C1 segment of cervical spinal cord (tissue), 14 donors: ENCODE data around the gene KRT81.
"Not testable (repeated sequence)": the region's sequence is repeated elsewhere in the genome, so short reads cannot be mapped to it uniquely, and the experiment has no call there.

Source experiments
- DNase-seq, 14 donors: peaks; one replicate each; lab custom pipeline; 2025; lab: John Stamatoyannopoulos, UW

KRT81 gene

DNA sequence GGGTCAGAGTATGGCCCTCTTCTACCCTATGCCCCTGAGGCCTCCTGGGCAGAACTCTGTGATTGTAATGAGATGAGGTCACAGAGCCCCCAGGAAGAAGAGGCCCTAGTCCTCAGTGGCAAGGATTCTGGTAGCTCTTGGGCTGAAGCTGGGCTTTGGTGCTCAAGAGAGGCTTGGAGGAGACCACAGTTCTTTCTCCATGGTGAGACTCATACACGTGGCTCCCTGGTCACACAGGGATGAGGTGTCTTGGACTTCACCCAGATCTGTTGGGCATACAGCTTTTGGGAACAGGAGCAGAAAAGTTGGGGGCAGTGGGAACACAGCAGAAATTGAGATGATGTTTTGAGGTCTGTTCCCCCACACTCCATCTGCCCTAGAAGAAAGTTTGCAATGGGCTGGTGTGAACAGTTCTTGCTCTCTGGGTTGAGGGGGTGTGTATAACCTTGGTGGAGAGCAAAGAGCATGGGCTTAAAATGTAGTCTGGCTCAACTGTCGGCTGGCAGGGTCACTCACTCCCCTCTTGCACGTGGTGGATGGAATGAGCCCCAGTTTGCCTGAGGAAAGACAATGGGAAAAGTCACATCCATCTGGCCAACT, 16.7 kb downstream of the KRT81 start, which contains the start of gene KRT86:
Gene KRT86, plus strand, starts transcription at position 125 of the 600 bp plus-strand sequence. CDS start 27,272 bp downstream, outside the sequence.
- no peak for DNase-seq

GRCh38 chr12:52271158-52271557, 20.2 kb downstream of the KRT81 start:
- no peak for DNase-seq

GRCh38 chr12:52270541-52271070, 20.7 kb downstream of the KRT81 start:
- no peak for DNase-seq

DNA sequence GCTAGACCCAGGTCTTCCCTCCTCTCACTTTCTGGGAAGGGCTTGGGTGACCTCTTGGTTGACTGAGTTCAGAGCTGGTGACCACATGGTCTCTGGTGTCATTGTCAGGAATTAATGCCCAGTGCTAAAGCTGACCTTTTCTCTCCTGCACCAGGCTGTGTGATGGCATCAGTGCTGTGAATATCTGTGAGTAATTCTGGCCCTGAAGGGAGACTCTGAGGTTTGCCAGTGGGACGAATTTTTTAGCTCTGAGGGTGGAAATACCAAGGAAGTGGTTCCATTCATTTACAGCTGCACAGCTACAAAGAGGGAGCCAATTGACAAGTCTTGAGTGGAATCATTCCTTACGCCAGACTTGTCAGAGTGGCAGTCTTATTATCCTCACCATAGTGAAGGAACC, 23.1 kb downstream of the KRT81 start:
- DNase-seq = peak in 2 of 14 donors; percentile 41 to 43

GRCh38 chr12:52267699-52268098, 23.6 kb downstream of the KRT81 start:
- peak in 2 of 14 donors; percentile 15 to 43 for DNase-seq

DNA sequence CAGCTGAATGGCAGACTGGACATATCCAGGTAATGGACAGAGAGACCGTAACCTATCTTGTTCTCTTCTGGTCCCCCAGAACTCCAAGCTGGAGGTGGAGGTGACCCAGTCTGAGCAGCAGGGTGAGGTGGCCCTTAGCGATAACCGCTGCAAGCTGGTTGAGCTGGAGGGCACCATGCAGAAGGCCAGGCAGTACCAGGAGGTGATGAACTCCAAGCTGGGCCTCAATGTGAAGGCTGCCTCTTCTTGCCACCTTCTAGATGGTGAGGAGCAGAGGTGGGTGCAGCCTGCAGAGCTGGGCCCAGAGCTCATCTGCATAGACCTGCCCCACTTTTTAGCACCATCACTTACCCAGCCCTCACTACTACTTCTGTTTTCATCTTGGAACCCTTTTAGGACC, 24.1 kb downstream of the KRT81 start:
- DNase-seq = no peak

DNA sequence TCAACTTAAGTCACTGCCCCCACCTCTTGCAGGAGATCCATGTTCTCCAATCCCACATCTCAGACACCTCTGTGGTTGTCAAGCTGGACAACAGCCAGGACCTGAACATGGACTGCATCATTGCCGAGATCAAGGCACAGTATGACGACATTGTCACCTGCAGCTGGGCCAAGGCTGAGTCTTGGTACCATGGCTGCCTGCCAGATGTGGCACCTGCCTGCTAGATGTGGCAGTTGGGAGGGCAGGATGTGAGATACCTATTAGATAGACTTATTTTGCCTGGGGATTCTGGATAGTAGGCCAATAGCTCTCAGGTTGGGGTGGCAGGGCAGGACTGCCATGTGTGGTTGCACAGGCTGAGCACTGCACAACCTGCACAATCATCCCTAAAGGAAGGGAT, 24.8 kb downstream of the KRT81 start:
- DNase-seq = no peak

GRCh38 chr12:52264435-52264825, 26.9 kb downstream of the KRT81 start:
- DNase-seq = peak in 1 of 14 donors; percentile 12

GRCh38 chr12:52263761-52264434, 27.4 kb downstream of the KRT81 start:
- DNase-seq = no peak

DNA sequence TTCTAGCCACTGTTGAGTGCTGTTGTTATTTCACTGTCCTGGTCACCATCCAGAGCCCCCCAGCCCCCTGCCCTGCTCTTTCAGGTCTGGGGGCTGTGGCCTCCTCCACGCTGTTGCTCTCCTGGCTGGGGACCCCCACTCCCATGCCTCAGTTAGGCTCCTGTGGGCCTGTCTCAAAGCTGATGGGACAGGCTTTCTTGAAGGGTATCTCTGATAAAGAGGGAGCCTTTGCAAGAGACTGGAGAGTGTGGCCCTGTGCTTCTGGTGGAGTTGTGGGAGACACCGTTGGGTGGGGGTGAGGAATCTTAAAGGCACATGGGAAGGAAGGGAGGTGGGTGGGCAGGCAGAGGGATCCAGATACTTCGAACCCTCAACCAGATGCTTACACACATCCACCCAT, 29.0 kb downstream of the KRT81 start:
- DNase-seq = no peak

- no peak for DNase-seq
These were observed 30.2 kb downstream of the KRT81 start for GRCh38 chr12:52261208-52261484.

- DNase-seq = peak in 2 of 14 donors; percentile 17 to 34
These were observed 30.8 kb downstream of the KRT81 start for GRCh38 chr12:52260361-52261207.

- peak in 1 of 14 donors; percentile 8 for DNase-seq
These were observed 31.6 kb downstream of the KRT81 start for GRCh38 chr12:52259657-52260243.

DNA sequence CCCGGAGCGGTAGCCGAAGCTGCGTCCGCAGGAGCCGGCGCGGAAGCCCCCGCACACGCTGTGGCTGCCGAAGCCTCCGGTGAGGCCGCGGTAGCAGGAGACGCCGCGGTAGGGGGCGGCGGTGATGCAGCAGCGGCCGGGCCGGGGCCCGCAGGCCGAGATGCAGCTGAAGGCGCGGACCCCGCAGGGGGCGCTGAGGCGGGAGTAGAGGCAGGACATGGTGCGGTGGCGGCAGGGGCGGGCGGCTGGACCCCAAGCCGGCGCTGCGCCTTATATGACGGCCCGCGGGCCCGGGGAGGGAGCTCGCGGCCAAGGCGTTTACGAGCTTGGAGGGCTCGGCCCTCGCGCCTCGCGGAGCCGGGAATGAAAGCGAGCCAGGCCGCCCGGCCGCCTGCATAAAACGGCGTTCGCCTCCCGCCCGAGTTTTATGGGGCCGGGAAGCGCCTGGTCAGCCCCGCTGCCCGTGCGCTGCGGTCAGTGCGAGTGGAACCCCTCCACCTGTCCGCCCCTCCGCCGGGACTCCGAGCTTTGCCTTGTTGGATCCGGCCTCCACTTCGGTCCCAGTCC, 32.9 kb downstream of the KRT81 start:
- DNase-seq = no peak

DNA sequence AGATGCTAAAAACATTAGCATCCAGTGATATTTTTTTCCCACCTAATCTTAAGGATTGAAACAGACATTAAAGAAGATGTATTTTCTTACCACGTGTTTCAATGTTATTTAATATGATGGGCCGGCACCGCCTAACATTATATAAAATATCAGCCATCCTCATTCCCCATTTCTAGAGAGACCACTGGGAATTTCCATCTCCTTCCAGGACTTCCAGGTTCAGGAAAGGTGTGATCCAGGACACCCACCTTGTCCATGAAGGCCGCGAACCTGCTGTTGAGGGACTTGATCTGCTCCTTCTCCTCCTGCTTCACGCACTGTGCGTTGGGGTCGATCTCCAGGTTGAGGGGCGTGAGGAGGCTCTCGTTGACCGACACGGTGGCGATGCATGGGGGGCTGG, 33.4 kb downstream of the KRT81 start:
- not testable (repeated sequence) for DNase-seq

DNA sequence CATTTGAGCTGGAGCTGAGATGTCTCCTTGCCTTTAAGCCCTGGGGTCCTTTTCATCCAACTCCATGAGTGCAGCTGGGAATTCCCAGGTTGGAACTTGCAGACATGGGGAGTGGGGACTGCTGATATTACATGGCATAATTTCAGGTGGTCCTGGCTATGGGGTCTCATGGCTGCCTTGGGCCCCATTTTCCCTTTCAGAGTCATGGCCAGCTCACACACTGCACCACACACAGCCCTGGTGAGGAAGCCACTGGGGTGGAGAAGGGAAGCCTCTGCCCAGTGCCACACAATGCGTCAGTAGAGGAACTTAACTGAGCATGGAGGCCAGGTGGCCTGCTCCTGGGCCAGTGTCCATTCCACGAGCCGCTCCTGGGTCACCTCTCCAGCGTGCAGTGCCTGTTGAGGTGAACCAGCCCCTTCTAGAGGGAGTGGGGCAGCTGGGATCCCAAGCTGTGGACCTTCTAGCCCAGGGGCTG, 34.2 kb downstream of the KRT81 start:
- no peak for DNase-seq

DNA sequence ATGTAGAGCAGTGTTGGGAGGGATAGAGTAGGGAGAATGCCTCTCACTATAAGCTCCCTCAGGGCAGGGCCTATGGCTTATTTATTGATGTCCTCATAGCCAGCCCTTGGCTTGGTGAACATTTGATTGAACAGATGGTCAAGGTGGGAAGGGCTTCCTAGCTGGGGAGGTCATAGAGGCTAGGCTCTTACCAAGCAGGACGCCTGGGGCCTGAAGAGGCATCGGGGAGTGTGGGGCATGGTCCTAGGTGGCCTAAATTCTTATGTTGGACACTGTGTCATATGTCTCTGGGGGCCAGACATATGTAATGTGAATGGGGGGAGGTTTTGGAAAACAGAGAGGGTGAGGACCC, 34.8 kb downstream of the KRT81 start:
- no peak for DNase-seq

DNA sequence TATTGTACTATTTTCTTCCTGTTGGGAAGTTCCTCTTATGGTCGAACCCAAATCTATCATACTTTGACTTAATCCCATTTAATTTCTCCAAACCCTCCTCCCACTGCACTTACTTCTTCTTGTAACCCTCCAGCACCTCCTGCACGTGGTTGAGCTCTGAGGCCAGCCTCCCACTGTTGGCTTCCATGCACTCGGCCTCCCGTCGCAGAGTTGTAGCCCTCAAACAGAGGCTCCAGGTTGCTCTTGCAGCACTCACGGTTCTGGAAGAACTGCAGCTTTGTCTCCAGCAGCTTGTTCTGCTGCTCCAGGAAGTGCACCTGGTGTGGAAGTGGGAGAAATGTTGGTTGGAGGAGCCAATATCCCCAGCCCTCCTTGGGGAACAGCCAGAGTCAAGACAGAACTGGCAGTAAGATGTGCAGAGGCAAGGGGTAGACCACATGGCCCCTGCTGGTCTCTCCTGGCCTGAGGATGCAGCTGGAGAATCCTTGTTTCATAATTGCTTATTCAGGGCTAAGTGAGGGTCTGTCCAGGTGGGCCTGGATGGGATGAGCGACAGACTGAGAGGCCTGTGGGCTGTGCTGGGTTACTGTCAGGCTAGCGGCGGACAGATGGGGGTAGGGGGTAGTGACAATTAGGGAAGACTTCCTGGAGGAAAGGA, 35.3 kb downstream of the KRT81 start:
- DNase-seq = no peak

- no peak for DNase-seq
These were observed 36.2 kb downstream of the KRT81 start for GRCh38 chr12:52254965-52255751.
